ENCODE data around the gene STK11IP.

GRCh38 chr2:219608399-219608964, 10.8 kb downstream of the STK11IP start:
- no peak for TF ChIP-seq ZBTB11 (tag by site-specific recombination; conservative IDR thresholded peaks at IDR 0.05; ENCODE audit: low read depth)
- TF ChIP-seq, protein P1, sequence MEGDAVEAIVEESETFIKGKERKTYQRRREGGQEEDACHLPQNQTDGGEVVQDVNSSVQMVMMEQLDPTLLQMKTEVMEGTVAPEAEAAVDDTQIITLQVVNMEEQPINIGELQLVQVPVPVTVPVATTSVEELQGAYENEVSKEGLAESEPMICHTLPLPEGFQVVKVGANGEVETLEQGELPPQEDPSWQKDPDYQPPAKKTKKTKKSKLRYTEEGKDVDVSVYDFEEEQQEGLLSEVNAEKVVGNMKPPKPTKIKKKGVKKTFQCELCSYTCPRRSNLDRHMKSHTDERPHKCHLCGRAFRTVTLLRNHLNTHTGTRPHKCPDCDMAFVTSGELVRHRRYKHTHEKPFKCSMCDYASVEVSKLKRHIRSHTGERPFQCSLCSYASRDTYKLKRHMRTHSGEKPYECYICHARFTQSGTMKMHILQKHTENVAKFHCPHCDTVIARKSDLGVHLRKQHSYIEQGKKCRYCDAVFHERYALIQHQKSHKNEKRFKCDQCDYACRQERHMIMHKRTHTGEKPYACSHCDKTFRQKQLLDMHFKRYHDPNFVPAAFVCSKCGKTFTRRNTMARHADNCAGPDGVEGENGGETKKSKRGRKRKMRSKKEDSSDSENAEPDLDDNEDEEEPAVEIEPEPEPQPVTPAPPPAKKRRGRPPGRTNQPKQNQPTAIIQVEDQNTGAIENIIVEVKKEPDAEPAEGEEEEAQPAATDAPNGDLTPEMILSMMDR (tag by site-specific recombination; IDR thresholded peaks at IDR 0.05), result no peak
- no peak for TF ChIP-seq ATF2 (tag by site-specific recombination; IDR thresholded peaks at IDR 0.05; ENCODE audit: low read depth)

Data from HEK293 (cell line).